ENCODE results near the gene SLC4A2.

SLC4A2 gene

GRCh38 chr7:151064454-151064853 lies 5.1 kb downstream of the SLC4A2 start:
- no peak for DNase-seq

DNA sequence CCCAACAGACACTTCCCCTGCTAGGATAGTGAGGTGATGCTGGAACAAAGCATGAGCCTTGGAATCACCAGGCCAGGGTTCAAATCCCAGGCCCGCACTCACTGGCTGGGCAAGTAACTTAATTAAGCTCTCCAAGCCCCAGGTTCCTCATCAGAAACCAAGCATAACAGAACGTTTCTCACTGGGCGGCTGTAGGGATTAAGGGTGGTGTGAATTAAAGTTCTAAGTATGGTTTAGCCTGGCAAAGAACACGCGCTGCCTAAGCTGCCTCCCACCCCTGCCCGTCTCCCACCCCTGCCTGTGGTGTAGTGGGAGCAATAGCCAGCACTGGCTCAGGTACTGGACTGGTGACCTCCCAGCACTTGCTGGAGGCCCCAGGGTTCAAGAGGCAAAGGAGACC lies 5.6 kb downstream of the SLC4A2 start:
- DNase-seq = no peak

DNA sequence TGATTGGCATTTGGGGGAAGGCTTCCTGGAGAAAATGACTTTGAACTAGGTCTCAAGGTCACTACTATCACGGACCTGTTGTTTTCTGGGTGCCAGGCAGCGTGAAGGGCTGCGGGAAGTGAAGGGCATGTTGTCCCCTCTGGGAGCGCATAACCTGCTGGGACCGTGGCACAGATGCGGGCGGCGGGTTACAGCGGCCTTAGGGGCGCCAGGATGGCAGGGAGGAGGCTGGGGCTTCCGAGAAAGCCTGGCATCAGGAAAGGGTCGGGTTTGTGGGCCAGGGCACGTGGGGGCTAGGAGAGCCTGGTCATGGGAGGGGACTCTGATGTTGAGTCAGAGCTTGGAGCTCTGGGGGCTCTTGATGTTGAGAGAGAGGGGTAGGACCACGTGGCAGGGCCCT lies 6.1 kb downstream of the SLC4A2 start:
- DNase-seq = no peak

GRCh38 chr7:151066273-151066974 lies 7.0 kb downstream of the SLC4A2 start:
- DNase-seq = no peak

DNA sequence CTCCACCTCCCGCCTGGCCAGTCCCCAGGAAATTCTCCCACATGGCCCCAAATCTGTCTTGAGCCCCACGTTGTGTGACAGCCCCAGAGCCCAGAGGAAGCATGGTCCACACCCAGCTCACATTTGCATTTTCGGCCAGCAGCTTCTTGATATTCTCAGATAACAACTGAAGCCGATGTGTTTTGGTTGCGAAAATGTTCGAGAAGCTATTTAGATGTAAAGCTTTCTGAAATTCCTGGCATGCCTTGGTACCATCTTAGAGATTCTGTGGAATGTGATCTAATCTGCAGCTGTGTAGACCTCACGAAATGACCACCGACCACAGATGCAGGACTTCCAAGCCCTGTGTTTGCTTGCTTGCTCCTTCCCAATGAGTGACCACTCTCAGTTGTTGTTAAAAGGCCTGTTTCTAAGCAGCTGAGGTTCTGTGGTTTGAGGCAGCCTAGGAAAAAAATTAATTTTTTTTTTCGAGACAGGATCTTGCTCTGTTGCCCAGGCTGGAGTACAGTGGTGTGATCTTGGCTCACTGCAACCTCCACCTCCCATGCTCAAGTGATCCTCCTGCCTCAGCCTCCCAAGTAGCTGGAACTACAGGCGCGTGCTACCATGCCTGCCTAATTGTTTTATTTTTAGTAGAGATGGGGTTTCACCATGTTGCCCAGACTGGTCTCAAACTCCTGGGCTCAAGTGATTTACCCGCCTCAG lies 8.8 kb downstream of the SLC4A2 start:
- DNase-seq = no peak

DNA sequence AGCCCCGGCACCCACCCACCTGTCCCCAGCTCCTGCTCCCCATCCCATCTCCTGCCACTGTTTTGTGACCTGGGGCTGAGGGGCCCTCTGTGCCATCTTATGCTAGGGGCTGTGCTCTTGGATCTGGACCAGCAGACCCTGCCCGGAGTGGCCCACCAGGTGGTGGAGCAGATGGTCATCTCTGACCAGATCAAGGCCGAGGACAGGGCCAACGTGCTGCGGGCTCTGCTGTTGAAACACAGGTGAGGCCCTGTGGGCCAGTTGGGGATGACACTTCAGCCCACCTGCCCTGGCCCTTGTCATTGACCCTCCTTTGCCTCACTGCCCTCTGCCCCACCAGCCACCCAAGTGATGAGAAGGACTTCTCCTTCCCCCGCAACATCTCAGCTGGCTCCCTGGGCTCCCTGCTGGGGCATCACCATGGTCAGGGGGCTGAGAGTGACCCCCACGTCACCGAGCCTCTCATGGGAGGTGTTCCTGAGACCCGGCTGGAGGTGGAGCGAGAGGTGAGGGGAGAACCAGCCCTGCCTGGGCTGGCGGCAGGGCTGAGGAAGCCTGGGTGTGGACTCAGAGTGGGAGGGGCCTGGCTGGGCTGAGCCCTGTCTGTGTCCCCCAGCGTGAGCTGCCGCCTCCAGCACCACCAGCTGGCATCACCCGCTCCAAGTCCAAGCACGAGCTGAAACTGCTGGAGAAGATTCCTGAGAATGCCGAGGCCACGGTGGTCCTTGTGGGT lies 10.6 kb downstream of the SLC4A2 start:
- no peak for DNase-seq

DNA sequence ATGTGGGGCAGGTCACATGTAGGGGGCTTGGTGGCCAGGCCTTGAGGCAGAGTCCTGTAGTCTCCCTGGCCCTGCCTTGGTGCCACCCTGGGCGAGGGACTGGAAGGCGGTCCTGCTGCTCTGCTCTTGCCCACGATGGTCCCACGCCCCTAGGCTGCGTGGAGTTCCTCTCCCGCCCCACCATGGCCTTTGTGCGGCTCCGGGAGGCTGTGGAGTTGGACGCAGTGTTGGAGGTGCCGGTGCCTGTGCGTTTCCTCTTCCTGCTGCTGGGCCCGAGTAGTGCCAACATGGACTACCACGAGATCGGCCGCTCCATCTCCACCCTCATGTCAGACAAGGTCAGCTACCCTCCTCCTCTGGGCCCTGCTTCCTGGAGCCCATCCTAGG lies 11.2 kb downstream of the SLC4A2 start:
- DNase-seq = no peak

- DNase-seq = no peak
These were observed 11.9 kb downstream of the SLC4A2 start for GRCh38 chr7:151071032-151071866.

DNA sequence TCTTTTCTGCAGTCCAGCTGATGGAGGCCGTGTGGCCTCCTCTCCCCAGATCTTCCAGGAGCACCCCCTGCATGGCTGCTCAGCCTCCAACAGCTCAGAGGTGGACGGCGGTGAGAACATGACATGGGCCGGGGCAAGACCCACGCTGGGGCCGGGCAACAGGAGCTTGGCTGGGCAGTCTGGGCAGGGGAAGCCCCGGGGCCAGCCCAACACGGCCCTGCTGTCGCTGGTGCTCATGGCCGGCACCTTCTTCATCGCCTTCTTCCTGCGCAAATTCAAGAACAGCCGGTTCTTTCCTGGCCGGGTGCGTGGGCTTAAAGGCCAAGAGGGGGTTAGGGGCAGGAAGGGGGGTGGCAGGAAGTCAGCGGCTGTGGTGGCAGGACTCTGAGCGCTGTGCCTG lies 14.6 kb downstream of the SLC4A2 start:
- DNase-seq = no peak

DNA sequence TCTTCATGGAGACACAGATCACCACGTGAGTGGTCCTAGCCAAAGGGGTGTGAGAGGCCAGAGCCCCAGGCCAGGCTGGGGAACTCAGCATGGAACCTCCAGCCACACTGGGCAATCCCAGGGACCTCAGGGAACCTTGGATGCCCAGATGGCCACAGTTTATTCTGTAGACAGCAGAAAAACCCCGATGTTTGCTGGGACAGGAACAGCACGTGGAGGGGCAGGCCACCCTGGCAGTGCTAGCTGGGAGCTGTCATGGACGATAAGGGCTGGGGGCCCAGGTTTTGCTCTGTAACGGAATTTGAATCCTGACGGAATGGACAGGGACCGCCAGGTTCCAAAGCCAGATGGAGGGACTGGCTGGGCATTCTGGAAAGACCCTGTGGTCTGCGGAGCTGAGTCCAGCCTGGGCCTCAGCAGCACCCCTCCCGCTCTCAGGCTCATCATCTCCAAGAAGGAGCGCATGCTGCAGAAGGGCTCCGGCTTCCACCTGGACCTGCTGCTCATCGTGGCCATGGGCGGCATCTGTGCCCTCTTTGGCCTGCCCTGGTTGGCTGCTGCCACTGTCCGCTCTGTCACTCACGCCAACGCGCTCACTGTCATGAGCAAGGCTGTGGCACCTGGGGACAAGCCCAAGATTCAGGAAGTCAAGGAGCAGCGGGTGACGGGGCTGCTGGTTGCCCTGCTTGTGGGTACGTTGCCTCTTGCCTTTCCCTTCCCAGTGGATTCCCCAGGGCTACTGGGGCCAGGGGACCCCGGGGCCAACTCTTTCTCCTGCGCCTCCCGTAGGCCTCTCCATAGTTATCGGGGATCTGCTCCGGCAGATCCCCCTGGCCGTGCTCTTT lies 15.7 kb downstream of the SLC4A2 start:
- no peak for DNase-seq

- no peak for DNase-seq
These were observed 16.2 kb downstream of the SLC4A2 start for GRCh38 chr7:151075662-151075971.

DNA sequence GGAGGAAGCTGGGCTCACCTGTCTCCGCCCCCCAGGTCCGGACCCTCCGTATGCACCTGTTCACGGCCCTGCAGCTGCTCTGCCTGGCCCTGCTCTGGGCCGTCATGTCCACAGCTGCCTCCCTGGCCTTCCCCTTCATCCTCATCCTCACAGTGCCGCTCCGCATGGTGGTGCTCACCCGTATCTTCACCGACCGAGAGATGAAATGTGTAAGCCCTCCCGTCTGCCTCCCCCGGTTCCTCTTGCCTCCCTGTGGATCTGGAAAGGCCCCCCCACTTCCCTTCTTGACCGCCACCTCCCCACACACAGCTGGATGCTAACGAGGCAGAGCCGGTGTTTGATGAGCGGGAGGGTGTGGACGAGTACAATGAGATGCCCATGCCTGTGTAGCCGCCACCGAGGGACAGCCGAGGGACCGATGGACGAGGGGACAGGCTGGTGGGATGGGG lies 16.6 kb downstream of the SLC4A2 start:
- no peak for DNase-seq

GRCh38 chr7:151076863-151077704 lies 17.7 kb downstream of the SLC4A2 start:
- DNase-seq = no peak

- DNase-seq = no peak
These were observed 18.4 kb downstream of the SLC4A2 start for GRCh38 chr7:151077705-151078232.

DNA sequence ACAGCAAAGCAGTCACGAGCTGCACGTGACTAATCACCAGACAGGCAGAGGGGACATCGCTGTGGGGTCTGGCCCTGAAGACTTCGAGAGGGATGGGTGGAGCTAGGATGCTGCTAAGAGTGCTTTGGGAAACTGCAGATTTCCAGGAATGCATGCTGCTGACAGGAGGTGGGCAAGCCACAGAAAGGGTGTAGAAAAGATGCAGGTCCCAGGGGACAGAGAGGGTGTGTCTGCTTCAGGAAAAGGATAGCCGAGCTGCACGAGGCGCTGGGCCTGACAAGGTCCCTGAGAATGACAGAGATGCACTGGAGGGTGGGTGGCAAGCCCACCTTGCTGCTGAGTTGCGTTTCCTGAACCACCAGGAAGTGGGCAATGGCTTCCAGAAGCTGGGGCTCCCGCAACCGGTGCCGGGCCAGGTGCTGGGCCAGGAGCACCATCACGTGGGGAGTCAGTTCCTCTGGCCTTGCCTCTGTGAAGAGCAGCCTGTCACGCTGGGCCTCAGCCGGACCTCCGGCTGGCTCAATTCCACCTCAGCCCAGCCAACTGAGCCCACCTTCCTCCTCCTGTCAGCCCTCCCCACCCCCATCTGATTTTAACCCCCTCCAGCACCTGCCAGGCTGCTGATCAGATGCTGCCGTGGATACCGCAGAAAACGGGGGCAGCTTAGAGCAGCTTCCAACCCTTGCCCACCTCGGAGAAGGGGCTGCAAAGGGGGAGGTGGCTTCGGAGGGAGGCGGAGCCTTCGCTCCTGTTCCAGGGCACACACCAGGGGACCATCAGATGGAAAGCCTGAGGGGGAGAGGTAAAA lies 19.0 kb downstream of the SLC4A2 start:
- DNase-seq = no peak

GRCh38 chr7:151079199-151079910 lies 20.0 kb downstream of the SLC4A2 start:
- no peak for DNase-seq

DNA sequence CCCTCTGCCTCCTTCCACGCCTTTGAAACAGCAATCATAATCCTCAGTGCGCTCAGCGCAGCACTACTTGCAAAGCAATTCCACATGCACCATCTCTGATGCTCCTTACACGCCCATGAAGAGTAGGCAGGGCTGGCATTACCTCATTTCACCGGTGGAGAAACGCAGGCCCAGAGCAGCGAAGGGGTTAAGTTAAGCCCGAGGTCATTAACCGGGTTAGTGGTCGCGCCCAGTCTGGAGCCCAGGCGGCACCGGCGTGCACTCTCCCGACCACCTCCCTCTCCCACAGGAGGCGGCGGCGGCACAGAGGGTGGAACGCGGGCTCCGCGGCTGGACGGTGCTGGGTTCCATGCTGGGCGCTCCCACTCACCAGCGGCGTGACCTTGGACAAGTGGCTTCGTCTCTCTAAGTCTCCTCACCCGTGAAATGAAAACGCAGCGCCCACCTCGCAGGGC lies 20.7 kb downstream of the SLC4A2 start:
- DNase-seq = no peak

DNA sequence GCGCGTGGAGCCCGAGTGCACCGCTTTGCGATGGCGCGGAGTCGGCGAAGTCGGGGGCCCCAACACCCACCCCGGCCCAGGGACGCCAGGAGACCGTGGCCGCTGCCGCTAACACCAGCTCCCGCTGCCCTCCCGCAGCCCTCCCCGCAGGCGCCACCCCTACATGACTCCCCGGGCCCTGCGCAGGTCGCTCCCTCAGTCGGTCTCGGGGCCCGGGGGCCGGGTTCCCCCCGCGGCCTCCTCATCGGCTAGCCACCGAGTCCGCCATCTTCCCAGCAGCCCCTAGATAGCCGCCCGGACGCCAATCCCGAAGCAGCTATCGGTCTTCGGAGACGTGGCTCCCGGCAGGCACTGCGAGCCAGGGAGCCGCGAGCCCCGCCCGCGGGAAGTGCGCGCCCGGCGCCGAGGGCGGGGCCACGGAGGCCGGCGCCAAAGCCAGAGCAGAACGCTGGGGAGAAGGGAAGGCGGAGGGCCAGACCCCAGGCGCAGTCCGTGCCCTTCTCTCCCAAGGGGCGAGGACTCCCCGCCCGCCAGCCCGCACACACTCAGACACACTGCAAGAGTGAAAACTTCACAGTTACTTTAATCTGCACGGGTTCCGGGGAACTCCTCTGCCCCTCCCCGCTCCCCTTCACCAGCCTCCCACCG lies 21.3 kb downstream of the SLC4A2 start, which contains the start of gene FASTK:
Gene FASTK (minus strand): TSS at position 288 of the 648 bp plus-strand sequence. CDS start 43 bp downstream, at position 245.
- peak; percentile 84 for DNase-seq
